ENCODE measurements around the gene RAB11B.
"Not testable (repeated sequence)": the region's sequence is repeated elsewhere in the genome, so short reads cannot be mapped to it uniquely, and the experiment has no call there.

The RAB11B gene

GRCh38 chr19:8376373-8376974 lies 13.7 kb upstream of the RAB11B start:
- H3K4me3 Mint-ChIP-seq; H3K36me3 Mint-ChIP-seq (ENCODE audit: insufficient read depth); H3K27me3 Mint-ChIP-seq; DNase-seq (ENCODE audit: low spot score in 2 of 2); H3K4me1 Mint-ChIP-seq; H3K27ac Mint-ChIP-seq (ENCODE audit: low read depth); ATAC-seq (replicated peaks; ENCODE audit: extremely low read depth, poor library complexity, severe bottlenecking); H3K9me3 Mint-ChIP-seq: not testable (repeated sequence)

- Mint-ChIP-seq H3K4me3 (no peak overlapping the region), H3K4me1 (no peaks in the 10 kb centered on the region), H3K9me3 (no peaks in the 10 kb centered on the region), H3K36me3 (ENCODE audit: insufficient read depth) (no peaks in the 10 kb centered on the region), H3K27ac (ENCODE audit: low read depth) (no peak overlapping the region), H3K27me3 (no peaks in the 10 kb centered on the region)
- ATAC-seq (replicated peaks; ENCODE audit: extremely low read depth, poor library complexity, severe bottlenecking), result no peak
- no peak for DNase-seq (ENCODE audit: low spot score in 2 of 2)
Observed at GRCh38 chr19:8377598-8377997, 12.6 kb upstream of the RAB11B start.

GRCh38 chr19:8379156-8379891 lies 10.8 kb upstream of the RAB11B start:
- not testable (repeated sequence) for H3K36me3 Mint-ChIP-seq (ENCODE audit: insufficient read depth); ATAC-seq (replicated peaks; ENCODE audit: extremely low read depth, poor library complexity, severe bottlenecking); DNase-seq (ENCODE audit: low spot score in 2 of 2); H3K27me3 Mint-ChIP-seq; H3K4me1 Mint-ChIP-seq; H3K9me3 Mint-ChIP-seq; H3K27ac Mint-ChIP-seq (ENCODE audit: low read depth); H3K4me3 Mint-ChIP-seq

- H3K27ac Mint-ChIP-seq (ENCODE audit: low read depth); H3K9me3 Mint-ChIP-seq; DNase-seq (ENCODE audit: low spot score in 2 of 2); H3K36me3 Mint-ChIP-seq (ENCODE audit: insufficient read depth); H3K4me3 Mint-ChIP-seq; ATAC-seq (replicated peaks; ENCODE audit: extremely low read depth, poor library complexity, severe bottlenecking); H3K27me3 Mint-ChIP-seq; H3K4me1 Mint-ChIP-seq: not testable (repeated sequence)
Observed at GRCh38 chr19:8384569-8384968, 5.6 kb upstream of the RAB11B start.

- H3K36me3 Mint-ChIP-seq (ENCODE audit: insufficient read depth); H3K4me3 Mint-ChIP-seq; H3K9me3 Mint-ChIP-seq; H3K27me3 Mint-ChIP-seq; ATAC-seq (replicated peaks; ENCODE audit: extremely low read depth, poor library complexity, severe bottlenecking); DNase-seq (ENCODE audit: low spot score in 2 of 2); H3K27ac Mint-ChIP-seq (ENCODE audit: low read depth); H3K4me1 Mint-ChIP-seq: not testable (repeated sequence)
Observed at GRCh38 chr19:8385103-8385502, 5.1 kb upstream of the RAB11B start.

- not testable (repeated sequence) for H3K4me3 Mint-ChIP-seq; ATAC-seq (replicated peaks; ENCODE audit: extremely low read depth, poor library complexity, severe bottlenecking); H3K27me3 Mint-ChIP-seq; H3K27ac Mint-ChIP-seq (ENCODE audit: low read depth); DNase-seq (ENCODE audit: low spot score in 2 of 2); H3K9me3 Mint-ChIP-seq; H3K4me1 Mint-ChIP-seq; H3K36me3 Mint-ChIP-seq (ENCODE audit: insufficient read depth)
Observed at GRCh38 chr19:8385566-8385965, 4.6 kb upstream of the RAB11B start.

GRCh38 chr19:8386419-8386818 lies 3.7 kb upstream of the RAB11B start:
- not testable (repeated sequence) for H3K27ac Mint-ChIP-seq (ENCODE audit: low read depth); H3K4me3 Mint-ChIP-seq; H3K27me3 Mint-ChIP-seq; H3K9me3 Mint-ChIP-seq; ATAC-seq (replicated peaks; ENCODE audit: extremely low read depth, poor library complexity, severe bottlenecking); DNase-seq (ENCODE audit: low spot score in 2 of 2); H3K36me3 Mint-ChIP-seq (ENCODE audit: insufficient read depth); H3K4me1 Mint-ChIP-seq

GRCh38 chr19:8386990-8387389 lies 3.2 kb upstream of the RAB11B start:
- no peak for ATAC-seq (replicated peaks; ENCODE audit: extremely low read depth, poor library complexity, severe bottlenecking)
- Mint-ChIP-seq H3K27ac (ENCODE audit: low read depth) (no peak overlapping the region), H3K4me3 (no peak overlapping the region), H3K4me1 (peaks cover 6% of the 10 kb centered on the region), H3K36me3 (ENCODE audit: insufficient read depth) (peaks cover 7% of the 10 kb centered on the region), H3K9me3 (no peaks in the 10 kb centered on the region), H3K27me3 (no peaks in the 10 kb centered on the region)
- DNase-seq (ENCODE audit: low spot score in 2 of 2), result no peak

GRCh38 chr19:8387688-8388611 lies 2.2 kb upstream of the RAB11B start:
- DNase-seq (ENCODE audit: low spot score in 2 of 2) (no peak), ATAC-seq (replicated peaks; ENCODE audit: extremely low read depth, poor library complexity, severe bottlenecking) (no peak)
- Mint-ChIP-seq H3K36me3 (ENCODE audit: insufficient read depth) (peaks cover 11% of the 10 kb centered on the region), H3K9me3 (no peaks in the 10 kb centered on the region), H3K4me3 (no peak overlapping the region), H3K27me3 (no peaks in the 10 kb centered on the region), H3K27ac (ENCODE audit: low read depth) (no peak overlapping the region), H3K4me1 (peaks cover 9% of the 10 kb centered on the region)

- ATAC-seq (replicated peaks; ENCODE audit: extremely low read depth, poor library complexity, severe bottlenecking), result no peak
- H3K27ac Mint-ChIP-seq (ENCODE audit: low read depth), result no peak overlapping the region
- no peaks in the 10 kb centered on the region for H3K27me3 Mint-ChIP-seq
- no peak for DNase-seq (ENCODE audit: low spot score in 2 of 2)
- no peaks in the 10 kb centered on the region for H3K9me3 Mint-ChIP-seq
- peaks cover 15% of the 10 kb centered on the region for H3K4me1 Mint-ChIP-seq
- H3K36me3 Mint-ChIP-seq (ENCODE audit: insufficient read depth), result peaks cover 11% of the 10 kb centered on the region
- no peak overlapping the region for H3K4me3 Mint-ChIP-seq
Observed at GRCh38 chr19:8388612-8388958, 1.6 kb upstream of the RAB11B start.

GRCh38 chr19:8390617-8390981 lies 439 bp downstream of the RAB11B start:
- H3K36me3 Mint-ChIP-seq (ENCODE audit: insufficient read depth), result peaks cover 14% of the 10 kb centered on the region
- peaks cover 16% of the 10 kb centered on the region for H3K4me1 Mint-ChIP-seq
- DNase-seq (ENCODE audit: low spot score in 2 of 2) (peak; percentile 84 to 85), ATAC-seq (replicated peaks; ENCODE audit: extremely low read depth, poor library complexity, severe bottlenecking) (peak; percentile 55)
- H3K4me3 Mint-ChIP-seq, result peak overlapping the region; percentile 88
- H3K9me3 Mint-ChIP-seq, result no peaks in the 10 kb centered on the region
- peak overlapping the region; percentile 91 for H3K27ac Mint-ChIP-seq (ENCODE audit: low read depth)
- no peaks in the 10 kb centered on the region for H3K27me3 Mint-ChIP-seq

GRCh38 chr19:8391198-8392016 lies 1.2 kb downstream of the RAB11B start:
- Mint-ChIP-seq H3K9me3 (no peaks in the 10 kb centered on the region), H3K4me3 (peak overlapping the region; percentile 88), H3K4me1 (peaks cover 20% of the 10 kb centered on the region), H3K27me3 (no peaks in the 10 kb centered on the region), H3K36me3 (ENCODE audit: insufficient read depth) (peaks cover 14% of the 10 kb centered on the region), H3K27ac (ENCODE audit: low read depth) (peak overlapping the region; percentile 91)
- ATAC-seq (replicated peaks; ENCODE audit: extremely low read depth, poor library complexity, severe bottlenecking) (no peak), DNase-seq (ENCODE audit: low spot score in 2 of 2) (no peak)

Measured in central memory CD8-positive, alpha-beta T cell (primary cell).